ENCODE results near the gene SCN7A.

DNA sequence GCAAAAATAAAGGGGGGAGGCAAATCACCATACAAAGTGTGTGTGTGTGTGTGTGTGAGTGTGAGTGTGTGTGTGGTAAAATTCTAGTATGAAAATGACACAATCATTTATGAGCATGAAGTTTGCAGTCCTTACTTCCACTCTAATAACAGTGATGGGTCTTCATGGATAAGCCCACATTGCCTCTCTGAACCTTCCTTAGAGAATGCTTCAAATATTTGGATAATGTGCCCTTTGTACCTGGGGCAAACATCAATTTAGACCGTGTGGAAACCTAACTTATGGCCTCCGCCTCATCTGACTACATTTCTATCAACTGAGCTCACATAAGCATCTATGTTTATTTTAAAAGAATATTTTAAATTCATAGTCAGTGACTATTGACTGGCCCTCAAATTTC lies 122.0 kb downstream of the SCN7A start:
- TF ChIP-seq EP300 (IDR thresholded peaks at IDR 0.05): no peak
- TF ChIP-seq CTCF (IDR thresholded peaks at IDR 0.05): no peak
- TF ChIP-seq POLR2AphosphoS5 (IDR thresholded peaks at IDR 0.05): no peak
